GM23338 (cell line): Measurements from ENCODE around the gene POU5F1.

ENCODE experiments used
- CREB1 ChIP-seq: fragments of 250-450 bp; sonication (Bioruptor Pico); IDR thresholded peaks from 2 replicates; pipeline ENCODE4 v1.5.0; 2020; ENCODE audit warnings: low read depth, mild to moderate bottlenecking, moderate library complexity
- EZH2 ChIP-seq: fragments of 200-600 bp; sonication (generic); IDR thresholded peaks from one replicate; pipeline ENCODE4 v1.8.0; 2017; ENCODE audit warnings: antibody characterized with exemption, mild to moderate bottlenecking, low read depth; ENCODE audit not compliant: unreplicated experiment
- EZH2phosphoT487 ChIP-seq: fragments of 200-600 bp; sonication (generic); IDR thresholded peaks from one replicate; pipeline ENCODE4 v1.8.1; 2018; ENCODE audit warnings: antibody characterized with exemption; ENCODE audit not compliant: unreplicated experiment
- JUNB ChIP-seq: IDR thresholded peaks from one replicate; pipeline ENCODE4 v1.6.1; 2016; ENCODE audit warnings: antibody characterized with exemption; ENCODE audit not compliant: unreplicated experiment
- NANOG ChIP-seq: IDR thresholded peaks from 2 replicates; pipeline ENCODE4 v1.6.1; 2016; ENCODE audit warnings: antibody characterized with exemption, borderline replicate concordance
- POLR2AphosphoS5 ChIP-seq: IDR thresholded peaks from 2 replicates; pipeline ENCODE4 v1.6.1; 2016; ENCODE audit warnings: antibody characterized with exemption, low read depth
- ZNF331 ChIP-seq: fragments of 250-450 bp; sonication (Bioruptor Pico); IDR thresholded peaks from 2 replicates; pipeline ENCODE4 v1.5.0; 2020; ENCODE audit warnings: low read depth, mild to moderate bottlenecking, moderate library complexity
- TF ChIP-seq, protein P1 (sequence below), 2 experiments: fragments of 200-600 bp in 1 of 2; sonication (generic) in 1 of 2; conservative IDR thresholded peaks; 2 replicates each; pipeline versions ENCODE4 v1.5.1 to v1.6.1; 2016 to 2017; ENCODE audit warnings: antibody characterized with exemption in 2 of 2, low read depth in 2 of 2, mild to moderate bottlenecking in 2 of 2, moderate library complexity in 1 of 2
- TF ChIP-seq, protein P2 (sequence below): IDR thresholded peaks from one replicate; pipeline ENCODE4 v1.6.1; 2018; ENCODE audit warnings: antibody characterized with exemption; ENCODE audit not compliant: unreplicated experiment
- TF ChIP-seq, protein P3 (sequence below): IDR thresholded peaks from 2 replicates; pipeline ENCODE4 v1.6.1; 2016; ENCODE audit warnings: antibody characterized with exemption

DNA sequence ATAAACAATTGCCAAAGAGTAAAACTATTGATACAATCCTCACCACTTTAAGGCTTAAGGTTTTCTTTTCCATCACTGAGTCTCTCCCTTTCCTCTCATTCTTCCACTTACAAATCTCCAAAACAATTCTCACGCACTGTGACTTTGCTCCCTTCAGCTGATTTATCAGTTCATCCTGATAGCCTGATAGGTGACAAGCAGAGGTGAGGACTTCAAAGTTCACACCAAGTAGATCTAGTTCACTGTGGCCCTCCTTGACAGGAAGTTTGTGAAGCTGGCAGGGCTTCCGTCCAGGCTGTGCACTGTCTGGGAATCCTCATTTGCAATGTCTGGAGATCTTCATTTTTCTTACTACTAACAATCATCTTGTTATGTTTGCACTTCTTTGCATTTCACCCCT, 35.2 kb upstream of the POU5F1 start:
- TF ChIP-seq, protein P1, sequence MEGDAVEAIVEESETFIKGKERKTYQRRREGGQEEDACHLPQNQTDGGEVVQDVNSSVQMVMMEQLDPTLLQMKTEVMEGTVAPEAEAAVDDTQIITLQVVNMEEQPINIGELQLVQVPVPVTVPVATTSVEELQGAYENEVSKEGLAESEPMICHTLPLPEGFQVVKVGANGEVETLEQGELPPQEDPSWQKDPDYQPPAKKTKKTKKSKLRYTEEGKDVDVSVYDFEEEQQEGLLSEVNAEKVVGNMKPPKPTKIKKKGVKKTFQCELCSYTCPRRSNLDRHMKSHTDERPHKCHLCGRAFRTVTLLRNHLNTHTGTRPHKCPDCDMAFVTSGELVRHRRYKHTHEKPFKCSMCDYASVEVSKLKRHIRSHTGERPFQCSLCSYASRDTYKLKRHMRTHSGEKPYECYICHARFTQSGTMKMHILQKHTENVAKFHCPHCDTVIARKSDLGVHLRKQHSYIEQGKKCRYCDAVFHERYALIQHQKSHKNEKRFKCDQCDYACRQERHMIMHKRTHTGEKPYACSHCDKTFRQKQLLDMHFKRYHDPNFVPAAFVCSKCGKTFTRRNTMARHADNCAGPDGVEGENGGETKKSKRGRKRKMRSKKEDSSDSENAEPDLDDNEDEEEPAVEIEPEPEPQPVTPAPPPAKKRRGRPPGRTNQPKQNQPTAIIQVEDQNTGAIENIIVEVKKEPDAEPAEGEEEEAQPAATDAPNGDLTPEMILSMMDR (conservative IDR thresholded peaks at IDR 0.05; ENCODE audit: low read depth in 2 of 2), result no peak
- TF ChIP-seq EZH2 (no peak), CREB1 (no peak), JUNB (no peak), NANOG (no peak), EZH2phosphoT487 (no peak), POLR2AphosphoS5 (no peak), ZNF331 (no peak)
- TF ChIP-seq, protein P2, sequence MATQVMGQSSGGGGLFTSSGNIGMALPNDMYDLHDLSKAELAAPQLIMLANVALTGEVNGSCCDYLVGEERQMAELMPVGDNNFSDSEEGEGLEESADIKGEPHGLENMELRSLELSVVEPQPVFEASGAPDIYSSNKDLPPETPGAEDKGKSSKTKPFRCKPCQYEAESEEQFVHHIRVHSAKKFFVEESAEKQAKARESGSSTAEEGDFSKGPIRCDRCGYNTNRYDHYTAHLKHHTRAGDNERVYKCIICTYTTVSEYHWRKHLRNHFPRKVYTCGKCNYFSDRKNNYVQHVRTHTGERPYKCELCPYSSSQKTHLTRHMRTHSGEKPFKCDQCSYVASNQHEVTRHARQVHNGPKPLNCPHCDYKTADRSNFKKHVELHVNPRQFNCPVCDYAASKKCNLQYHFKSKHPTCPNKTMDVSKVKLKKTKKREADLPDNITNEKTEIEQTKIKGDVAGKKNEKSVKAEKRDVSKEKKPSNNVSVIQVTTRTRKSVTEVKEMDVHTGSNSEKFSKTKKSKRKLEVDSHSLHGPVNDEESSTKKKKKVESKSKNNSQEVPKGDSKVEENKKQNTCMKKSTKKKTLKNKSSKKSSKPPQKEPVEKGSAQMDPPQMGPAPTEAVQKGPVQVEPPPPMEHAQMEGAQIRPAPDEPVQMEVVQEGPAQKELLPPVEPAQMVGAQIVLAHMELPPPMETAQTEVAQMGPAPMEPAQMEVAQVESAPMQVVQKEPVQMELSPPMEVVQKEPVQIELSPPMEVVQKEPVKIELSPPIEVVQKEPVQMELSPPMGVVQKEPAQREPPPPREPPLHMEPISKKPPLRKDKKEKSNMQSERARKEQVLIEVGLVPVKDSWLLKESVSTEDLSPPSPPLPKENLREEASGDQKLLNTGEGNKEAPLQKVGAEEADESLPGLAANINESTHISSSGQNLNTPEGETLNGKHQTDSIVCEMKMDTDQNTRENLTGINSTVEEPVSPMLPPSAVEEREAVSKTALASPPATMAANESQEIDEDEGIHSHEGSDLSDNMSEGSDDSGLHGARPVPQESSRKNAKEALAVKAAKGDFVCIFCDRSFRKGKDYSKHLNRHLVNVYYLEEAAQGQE, result no peak
- TF ChIP-seq, protein P3, sequence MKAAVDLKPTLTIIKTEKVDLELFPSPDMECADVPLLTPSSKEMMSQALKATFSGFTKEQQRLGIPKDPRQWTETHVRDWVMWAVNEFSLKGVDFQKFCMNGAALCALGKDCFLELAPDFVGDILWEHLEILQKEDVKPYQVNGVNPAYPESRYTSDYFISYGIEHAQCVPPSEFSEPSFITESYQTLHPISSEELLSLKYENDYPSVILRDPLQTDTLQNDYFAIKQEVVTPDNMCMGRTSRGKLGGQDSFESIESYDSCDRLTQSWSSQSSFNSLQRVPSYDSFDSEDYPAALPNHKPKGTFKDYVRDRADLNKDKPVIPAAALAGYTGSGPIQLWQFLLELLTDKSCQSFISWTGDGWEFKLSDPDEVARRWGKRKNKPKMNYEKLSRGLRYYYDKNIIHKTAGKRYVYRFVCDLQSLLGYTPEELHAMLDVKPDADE, result no peak
